ENCODE measurements around the gene RNASE1.

Gene RNASE1

DNA sequence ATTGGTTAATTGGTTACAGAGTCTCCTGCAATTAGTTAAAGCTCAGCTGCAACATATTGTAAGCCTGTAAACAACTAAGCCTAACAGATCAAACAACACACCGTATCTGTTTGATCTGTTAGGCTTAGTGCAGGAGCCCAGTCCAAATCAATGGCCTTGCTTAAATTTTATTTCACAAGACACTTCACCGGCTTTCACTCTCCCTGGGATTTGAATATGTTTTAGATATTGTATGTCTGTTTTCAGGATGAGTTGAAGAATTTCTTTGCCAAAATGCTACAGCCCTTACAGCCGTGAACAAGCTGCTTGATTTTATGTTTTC is 5.5 kb upstream of the RNASE1 start:
- DNase-seq (ENCODE audit: low read depth in 2 of 2) = no peak

- no peak for DNase-seq (ENCODE audit: low read depth in 2 of 2)
Measured at GRCh38 chr14:20807304-20808161, 4.9 kb upstream of the RNASE1 start.

- no peak for DNase-seq (ENCODE audit: low read depth in 2 of 2)
Measured at GRCh38 chr14:20805485-20805884, 2.8 kb upstream of the RNASE1 start.

GRCh38 chr14:20803223-20803622 is 579 bp upstream of the RNASE1 start:
- no peak for DNase-seq (ENCODE audit: low read depth in 2 of 2)

- no peak for DNase-seq (ENCODE audit: low read depth in 2 of 2)
Measured at GRCh38 chr14:20801726-20802125, 918 bp downstream of the RNASE1 start.

GRCh38 chr14:20799892-20800544 is 2.6 kb downstream of the RNASE1 start:
- no peak for DNase-seq (ENCODE audit: low read depth in 2 of 2)

DNA sequence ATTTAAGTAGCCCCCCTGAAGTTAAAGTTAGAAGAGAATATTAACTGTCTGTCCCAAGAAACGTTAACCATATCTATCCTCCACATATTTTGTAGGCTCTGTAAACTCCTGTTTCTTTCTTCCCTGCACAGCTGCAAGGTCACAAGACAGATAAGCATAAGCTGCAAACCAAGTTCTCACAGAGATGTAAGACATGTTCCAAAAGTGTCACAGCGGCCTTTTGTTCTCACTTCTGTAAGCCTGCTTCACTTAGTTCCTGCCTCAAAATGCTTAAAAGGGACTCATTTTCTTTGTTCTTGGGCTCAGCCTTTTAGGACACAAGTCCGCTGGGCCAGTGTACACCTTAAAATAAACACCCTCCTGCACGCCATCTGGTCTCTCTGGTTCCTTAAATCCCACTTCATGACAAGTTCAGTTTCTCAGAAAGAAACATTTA is 3.2 kb downstream of the RNASE1 start:
- no peak for DNase-seq (ENCODE audit: low read depth in 2 of 2)

DNA sequence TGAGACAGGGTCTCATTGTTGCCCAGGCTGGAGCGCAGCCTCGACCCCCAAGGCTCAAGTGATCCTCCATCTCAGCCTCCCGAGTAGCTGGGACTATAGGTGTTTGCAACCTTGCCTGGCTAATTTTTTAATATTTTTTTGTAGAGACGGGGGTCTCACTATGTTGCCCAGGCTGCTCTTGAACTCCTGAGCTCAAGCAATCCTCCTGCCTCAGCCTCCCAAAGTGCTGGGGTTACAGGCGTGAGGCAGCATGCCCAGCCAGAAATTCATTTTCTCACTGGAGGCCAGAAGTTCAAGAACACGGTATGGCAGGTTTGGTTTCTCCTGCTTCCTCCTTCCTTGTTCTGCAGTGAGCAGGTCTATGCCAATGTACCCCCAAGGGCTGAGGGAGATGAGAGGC is 3.7 kb downstream of the RNASE1 start:
- no peak for DNase-seq (ENCODE audit: low read depth in 2 of 2)

GRCh38 chr14:20798318-20798717 is 4.3 kb downstream of the RNASE1 start:
- DNase-seq (ENCODE audit: low read depth in 2 of 2) = no peak

DNA sequence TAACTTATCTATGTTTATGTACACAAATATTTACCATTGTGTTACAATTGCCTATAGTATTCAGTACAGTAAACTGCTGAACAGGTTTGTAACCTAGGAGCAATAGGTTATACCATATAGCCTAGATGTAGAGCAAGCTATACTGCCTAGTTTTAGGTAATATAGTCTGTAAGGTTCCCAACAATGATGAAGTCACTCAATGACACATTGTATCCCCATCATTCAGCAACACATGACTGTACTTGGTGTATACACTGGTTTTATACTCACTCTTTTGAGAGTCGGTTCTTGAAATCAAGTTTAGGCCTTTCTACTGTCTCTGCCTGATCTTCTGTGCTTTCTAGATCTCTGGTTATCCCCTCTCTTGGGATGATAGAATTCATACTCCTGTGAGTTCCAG is 5.5 kb downstream of the RNASE1 start:
- DNase-seq (ENCODE audit: low read depth in 2 of 2) = no peak

GRCh38 chr14:20794644-20795369 is 7.8 kb downstream of the RNASE1 start:
- no peak for DNase-seq (ENCODE audit: low read depth in 2 of 2)

GRCh38 chr14:20792556-20792955 is 10.1 kb downstream of the RNASE1 start:
- no peak for DNase-seq (ENCODE audit: low read depth in 2 of 2)

GRCh38 chr14:20791597-20791996 is 11.0 kb downstream of the RNASE1 start:
- no peak for DNase-seq (ENCODE audit: low read depth in 2 of 2)

GRCh38 chr14:20791187-20791586 is 11.5 kb downstream of the RNASE1 start:
- DNase-seq (ENCODE audit: low read depth in 2 of 2) = no peak

DNA sequence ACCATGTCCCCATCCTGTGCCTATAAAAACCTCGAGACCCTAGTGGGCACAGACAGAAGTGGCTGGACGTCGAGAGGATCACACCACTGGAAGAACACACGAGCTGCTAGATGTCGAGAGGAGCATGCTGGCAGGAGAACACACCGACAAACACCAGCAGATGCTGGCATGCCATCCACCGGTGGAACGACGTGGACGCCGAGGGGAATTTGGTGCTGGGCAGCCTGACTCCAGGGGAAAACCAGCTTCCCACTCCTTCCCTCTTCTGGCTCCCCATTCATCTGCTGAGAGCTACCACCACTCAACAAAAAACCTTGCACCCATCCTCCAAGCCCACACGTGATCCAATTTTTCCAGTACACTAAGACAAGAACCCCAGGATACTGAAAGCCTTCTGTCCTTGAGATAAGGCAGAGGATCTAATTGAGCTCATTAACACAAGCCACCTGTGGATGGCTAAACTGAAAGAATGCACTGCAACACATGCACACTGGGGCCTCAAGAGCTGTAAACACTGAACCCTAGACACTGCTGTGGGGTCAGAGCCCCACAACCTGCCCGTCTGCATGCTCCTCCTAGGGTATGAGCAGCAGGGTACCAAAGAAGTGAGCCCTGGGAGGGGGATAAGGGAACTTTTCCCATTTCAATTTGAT is 12.1 kb downstream of the RNASE1 start:
- no peak for DNase-seq (ENCODE audit: low read depth in 2 of 2)

GRCh38 chr14:20789230-20789813 is 13.3 kb downstream of the RNASE1 start:
- DNase-seq (ENCODE audit: low read depth in 2 of 2) = no peak

DNA sequence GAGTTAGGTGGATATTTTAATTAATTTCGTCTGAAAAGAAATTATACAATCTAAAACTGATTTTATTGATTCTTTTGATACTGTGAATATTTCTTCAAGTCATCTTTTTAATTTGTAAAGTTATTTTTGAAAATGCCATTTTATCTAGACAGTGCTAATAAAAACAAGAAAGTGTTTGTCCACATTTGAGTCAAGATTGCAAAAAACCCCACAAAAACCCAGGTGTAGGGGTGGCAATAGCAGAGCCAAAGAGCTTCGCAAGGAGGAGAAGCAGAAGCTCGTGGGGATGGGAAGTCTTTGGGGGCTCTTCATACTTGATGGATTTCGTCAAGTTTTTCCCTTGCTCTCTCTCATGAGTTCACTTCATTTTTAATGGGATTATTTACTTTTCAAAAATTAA is 15.6 kb downstream of the RNASE1 start:
- no peak for DNase-seq (ENCODE audit: low read depth in 2 of 2)

DNA sequence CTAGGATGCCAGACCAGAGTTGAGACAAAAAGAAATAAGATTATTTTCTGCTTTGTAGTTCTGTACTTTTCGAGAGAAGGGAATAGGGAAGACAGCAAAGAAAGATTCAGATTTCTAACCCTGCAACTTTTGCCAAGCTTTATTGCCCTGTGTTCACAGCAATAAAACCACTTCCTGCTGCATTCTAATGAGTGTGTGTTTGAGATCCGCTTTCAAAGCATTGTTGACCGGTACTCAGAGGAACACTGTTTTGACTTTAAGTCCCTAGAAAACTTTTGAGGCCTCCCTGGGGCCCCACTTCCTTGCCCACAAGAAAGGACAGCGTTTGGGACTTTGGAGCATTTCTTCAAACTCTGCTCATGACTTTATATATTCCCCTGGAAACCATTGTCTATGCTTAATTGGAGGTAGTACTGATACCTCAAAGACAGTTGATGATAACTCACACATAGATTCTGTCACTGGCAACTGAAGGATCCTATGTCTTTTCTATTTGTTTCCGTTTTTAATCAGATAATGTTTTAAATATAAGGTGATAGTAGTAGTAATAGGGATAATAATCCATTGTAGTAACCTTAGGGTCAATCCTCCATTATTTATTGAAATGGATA is 20.3 kb downstream of the RNASE1 start:
- DNase-seq (ENCODE audit: low read depth in 2 of 2) = no peak

DNA sequence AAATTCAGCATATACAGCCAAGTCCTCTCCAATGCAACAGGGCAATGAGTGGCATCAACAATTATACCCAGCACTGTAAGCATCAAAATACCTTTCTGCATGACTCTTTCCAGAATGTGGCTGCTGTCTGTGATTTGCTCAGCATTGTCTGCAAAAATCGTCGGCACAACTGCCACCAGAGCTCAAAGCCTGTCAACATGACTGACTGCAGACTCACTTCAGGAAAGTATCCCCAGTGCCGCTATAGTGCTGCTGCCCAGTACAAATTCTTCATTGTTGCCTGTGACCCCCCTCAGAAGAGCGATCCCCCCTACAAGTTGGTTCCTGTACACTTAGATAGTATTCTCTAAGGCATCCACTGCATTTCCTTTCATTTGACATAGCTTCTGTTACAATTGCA is 20.8 kb downstream of the RNASE1 start:
- DNase-seq (ENCODE audit: low read depth in 2 of 2) = no peak

DNA sequence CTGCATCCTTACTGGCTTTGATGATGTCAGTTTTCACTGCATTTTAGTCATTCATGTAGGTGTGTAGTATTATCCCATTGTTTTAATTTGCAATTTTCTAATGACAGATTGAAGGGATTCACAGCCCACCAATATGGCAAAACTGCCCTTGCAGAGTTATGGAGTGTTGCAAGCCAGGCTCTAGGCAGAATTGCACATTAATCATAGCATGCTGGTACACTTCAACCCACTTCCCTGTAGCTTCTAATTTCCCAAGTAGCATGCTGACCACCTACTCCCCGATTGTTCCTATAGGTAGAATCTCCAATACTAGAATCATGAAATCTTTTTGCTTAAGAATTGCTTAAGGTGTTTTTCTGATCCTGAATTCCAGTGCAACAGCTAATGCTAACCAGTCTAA is 26.7 kb downstream of the RNASE1 start:
- DNase-seq (ENCODE audit: low read depth in 2 of 2) = no peak

DNA sequence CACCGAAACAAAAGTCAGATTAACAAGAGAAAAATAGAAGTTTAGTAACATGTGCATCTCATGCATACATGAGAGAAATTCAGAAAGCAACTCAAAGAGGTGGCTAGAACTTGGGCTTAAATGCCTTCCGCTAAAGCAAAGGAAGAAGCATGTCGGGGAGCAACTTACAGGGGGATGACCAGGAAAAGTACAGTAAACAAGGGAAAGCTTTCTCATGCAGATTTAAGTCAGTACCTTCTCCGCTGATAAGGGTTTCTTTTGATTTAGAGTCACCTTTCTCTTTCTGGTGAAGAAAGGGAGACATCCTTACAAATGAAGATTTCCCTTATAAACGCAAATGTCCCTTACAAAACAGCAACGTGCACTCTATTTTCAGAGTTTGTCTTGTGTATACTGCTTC is 27.6 kb downstream of the RNASE1 start:
- DNase-seq (ENCODE audit: low read depth in 2 of 2) = no peak

All from activated CD8-positive, alpha-beta memory T cell treated with anti-CD3 and anti-CD28 coated beads for 4 hours (primary cell).